ENCODE results near the gene TSSC4.

DNA sequence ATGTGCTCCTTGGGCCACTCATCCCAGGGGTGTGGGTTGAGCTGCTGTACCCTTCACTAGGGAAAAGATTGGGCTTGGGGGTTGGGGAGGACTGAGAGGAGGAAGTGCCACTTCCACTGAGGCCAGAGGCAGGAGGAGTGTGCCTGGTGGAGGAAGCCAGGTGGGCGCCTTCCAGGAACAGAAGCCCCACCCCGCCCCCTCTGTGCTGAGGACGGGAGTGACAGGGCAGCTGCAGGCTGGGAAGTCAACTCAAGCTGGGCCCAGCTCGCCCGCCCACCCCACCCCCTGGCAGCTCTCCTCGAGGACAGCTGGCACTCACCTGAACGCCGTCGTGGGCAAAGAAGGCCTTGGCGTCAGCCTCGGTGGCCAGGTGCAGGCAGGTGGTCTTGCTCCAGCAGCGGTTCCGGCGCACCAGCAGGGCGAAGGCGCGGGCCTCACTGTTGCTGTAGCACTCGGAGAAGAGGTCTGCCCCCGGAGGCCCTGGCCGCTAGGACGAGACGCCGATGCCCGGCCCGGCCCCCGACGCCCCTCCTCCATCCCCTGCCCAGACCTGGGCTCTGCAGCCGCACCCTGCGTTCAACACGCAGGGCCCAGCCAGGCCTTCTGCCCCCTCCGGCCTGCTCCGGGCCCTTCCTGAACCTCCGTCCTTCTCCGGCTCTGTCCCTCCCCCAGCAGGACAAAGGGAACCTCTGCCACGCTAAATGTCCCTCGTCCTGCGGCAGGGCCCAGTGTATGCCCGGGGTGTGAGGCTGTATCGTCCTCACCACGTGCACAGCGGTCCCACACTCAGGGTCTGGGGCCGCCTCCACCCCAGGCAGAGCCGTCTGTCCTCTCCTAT lies 13.4 kb downstream of the TSSC4 start:
- TF ChIP-seq, protein P1, sequence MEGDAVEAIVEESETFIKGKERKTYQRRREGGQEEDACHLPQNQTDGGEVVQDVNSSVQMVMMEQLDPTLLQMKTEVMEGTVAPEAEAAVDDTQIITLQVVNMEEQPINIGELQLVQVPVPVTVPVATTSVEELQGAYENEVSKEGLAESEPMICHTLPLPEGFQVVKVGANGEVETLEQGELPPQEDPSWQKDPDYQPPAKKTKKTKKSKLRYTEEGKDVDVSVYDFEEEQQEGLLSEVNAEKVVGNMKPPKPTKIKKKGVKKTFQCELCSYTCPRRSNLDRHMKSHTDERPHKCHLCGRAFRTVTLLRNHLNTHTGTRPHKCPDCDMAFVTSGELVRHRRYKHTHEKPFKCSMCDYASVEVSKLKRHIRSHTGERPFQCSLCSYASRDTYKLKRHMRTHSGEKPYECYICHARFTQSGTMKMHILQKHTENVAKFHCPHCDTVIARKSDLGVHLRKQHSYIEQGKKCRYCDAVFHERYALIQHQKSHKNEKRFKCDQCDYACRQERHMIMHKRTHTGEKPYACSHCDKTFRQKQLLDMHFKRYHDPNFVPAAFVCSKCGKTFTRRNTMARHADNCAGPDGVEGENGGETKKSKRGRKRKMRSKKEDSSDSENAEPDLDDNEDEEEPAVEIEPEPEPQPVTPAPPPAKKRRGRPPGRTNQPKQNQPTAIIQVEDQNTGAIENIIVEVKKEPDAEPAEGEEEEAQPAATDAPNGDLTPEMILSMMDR (IDR thresholded peaks at IDR 0.05; ENCODE audit: low read depth, low read length, poor library complexity, severe bottlenecking) = no peak
- no peak for TF ChIP-seq EZH2phosphoT487 (IDR thresholded peaks at IDR 0.05; ENCODE audit: borderline replicate concordance, low read length)

Data from DOHH2 (cell line).